ENCODE measurements around the gene MAP3K3. TPM values are rescaled to one million over a fixed set of nuclear protein-coding genes. Genes with fewer than 3 reads are reported as not detected.

Gene MAP3K3
- total and polyA plus RNA-seq, 10 of the 15 experiments (the other 5 are each of a cell fraction or from before 2014, with no cell fraction given) = 1.6 to 24.1 (median 15.0) TPM

DNA sequence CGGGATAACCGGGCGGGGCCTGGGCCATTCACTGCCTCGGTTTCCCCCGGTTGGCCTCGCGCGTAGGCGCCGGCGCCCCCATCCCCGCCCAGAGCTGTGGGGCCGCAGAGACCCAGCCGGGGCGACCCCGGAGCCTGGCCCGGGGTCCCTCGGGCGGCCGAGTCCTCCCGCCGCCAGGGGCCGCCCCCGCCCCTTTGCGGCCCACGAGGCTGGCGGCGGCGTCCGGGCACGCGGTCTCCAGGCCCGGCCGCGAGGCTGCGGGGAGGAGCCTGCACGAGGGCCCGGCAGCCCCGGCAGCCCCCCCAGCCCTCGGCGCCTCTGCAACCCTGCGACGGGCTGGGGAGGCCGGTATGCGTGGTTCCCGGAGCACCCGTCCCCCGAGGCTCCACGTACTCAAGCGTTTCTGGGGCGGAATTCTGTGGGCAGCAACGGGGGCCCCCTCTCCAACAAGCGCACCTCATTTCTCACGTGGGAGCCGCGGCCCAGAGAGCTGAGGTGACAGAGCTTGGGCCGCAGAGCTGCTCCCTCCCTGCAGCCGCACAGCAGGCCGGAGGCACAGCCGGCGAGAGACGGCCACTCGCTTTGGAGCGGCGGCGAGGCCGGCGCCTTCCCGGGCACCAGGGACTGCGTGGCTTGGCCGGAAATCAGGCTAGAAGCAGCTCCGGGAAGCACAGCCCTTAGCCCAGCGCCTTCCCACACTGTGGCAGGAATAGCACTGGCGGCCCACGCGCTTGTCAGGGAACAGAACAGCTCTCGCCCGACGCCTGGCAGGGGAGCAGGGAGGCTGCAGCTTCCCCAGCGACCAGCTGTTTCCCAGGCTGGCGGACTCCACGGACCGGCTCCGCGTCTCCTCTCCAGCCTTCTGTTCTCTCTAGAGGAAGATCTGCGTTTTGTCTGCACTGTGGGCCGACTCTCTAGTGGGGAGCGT is 78.6 kb downstream of the MAP3K3 start (continued):
- TF ChIP-seq, protein P1, sequence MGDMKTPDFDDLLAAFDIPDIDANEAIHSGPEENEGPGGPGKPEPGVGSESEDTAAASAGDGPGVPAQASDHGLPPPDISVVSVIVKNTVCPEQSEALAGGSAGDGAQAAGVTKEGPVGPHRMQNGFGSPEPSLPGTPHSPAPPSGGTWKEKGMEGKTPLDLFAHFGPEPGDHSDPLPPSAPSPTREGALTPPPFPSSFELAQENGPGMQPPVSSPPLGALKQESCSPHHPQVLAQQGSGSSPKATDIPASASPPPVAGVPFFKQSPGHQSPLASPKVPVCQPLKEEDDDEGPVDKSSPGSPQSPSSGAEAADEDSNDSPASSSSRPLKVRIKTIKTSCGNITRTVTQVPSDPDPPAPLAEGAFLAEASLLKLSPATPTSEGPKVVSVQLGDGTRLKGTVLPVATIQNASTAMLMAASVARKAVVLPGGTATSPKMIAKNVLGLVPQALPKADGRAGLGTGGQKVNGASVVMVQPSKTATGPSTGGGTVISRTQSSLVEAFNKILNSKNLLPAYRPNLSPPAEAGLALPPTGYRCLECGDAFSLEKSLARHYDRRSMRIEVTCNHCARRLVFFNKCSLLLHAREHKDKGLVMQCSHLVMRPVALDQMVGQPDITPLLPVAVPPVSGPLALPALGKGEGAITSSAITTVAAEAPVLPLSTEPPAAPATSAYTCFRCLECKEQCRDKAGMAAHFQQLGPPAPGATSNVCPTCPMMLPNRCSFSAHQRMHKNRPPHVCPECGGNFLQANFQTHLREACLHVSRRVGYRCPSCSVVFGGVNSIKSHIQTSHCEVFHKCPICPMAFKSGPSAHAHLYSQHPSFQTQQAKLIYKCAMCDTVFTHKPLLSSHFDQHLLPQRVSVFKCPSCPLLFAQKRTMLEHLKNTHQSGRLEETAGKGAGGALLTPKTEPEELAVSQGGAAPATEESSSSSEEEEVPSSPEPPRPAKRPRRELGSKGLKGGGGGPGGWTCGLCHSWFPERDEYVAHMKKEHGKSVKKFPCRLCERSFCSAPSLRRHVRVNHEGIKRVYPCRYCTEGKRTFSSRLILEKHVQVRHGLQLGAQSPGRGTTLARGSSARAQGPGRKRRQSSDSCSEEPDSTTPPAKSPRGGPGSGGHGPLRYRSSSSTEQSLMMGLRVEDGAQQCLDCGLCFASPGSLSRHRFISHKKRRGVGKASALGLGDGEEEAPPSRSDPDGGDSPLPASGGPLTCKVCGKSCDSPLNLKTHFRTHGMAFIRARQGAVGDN (IDR thresholded peaks at IDR 0.05) = peak; percentile 96
- TF ChIP-seq NR2F1 (conservative IDR thresholded peaks at IDR 0.05) (peak; percentile 53; the same call in 1 of the 2 replicates), HCFC1 (IDR thresholded peaks at IDR 0.05; ENCODE audit: low read length) (0 out of 2 replicates have a peak, but pooled peaks have one; percentile 26)

DNA sequence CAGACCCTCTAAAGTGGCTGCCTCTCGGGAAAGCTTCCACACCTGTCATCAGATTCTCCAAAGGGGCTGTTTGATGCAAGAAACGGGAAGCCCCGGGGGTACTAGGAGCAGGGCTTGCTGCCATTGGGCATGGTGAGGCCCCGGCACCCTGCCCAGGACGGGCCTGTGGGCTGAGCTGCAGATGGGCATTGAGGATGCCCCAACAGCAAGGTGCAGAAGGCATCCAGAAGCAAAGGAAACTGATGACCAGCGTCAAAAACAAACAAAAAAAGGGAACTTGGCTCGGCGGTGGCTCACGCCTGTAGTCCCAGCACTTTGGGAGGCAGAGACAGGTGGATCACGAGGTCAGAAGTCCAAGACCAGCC is 79.2 kb downstream of the MAP3K3 start:
- H3K4me2 ChIP-seq (ENCODE audit: control insufficient read depth, insufficient read depth) = peak overlapping the region; percentile 92
- ATAC-seq = no peak
- TF ChIP-seq, protein P2, sequence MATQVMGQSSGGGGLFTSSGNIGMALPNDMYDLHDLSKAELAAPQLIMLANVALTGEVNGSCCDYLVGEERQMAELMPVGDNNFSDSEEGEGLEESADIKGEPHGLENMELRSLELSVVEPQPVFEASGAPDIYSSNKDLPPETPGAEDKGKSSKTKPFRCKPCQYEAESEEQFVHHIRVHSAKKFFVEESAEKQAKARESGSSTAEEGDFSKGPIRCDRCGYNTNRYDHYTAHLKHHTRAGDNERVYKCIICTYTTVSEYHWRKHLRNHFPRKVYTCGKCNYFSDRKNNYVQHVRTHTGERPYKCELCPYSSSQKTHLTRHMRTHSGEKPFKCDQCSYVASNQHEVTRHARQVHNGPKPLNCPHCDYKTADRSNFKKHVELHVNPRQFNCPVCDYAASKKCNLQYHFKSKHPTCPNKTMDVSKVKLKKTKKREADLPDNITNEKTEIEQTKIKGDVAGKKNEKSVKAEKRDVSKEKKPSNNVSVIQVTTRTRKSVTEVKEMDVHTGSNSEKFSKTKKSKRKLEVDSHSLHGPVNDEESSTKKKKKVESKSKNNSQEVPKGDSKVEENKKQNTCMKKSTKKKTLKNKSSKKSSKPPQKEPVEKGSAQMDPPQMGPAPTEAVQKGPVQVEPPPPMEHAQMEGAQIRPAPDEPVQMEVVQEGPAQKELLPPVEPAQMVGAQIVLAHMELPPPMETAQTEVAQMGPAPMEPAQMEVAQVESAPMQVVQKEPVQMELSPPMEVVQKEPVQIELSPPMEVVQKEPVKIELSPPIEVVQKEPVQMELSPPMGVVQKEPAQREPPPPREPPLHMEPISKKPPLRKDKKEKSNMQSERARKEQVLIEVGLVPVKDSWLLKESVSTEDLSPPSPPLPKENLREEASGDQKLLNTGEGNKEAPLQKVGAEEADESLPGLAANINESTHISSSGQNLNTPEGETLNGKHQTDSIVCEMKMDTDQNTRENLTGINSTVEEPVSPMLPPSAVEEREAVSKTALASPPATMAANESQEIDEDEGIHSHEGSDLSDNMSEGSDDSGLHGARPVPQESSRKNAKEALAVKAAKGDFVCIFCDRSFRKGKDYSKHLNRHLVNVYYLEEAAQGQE (IDR thresholded peaks at IDR 0.05; ENCODE audit: low read depth, low read length) = no peak
- TF ChIP-seq SUZ12 (IDR thresholded peaks at IDR 0.05; ENCODE audit: unreplicated experiment) (no peak), CBX5 (IDR thresholded peaks at IDR 0.05; ENCODE audit: low read depth) (no peak), TCF3 (IDR thresholded peaks at IDR 0.05; ENCODE audit: borderline replicate concordance, insufficient read depth, low read depth, low read length) (no peak), TCF7 (IDR thresholded peaks at IDR 0.05; ENCODE audit: borderline replicate concordance) (no peak), STAT3 (IDR thresholded peaks at IDR 0.05; ENCODE audit: low read depth, low read length) (no peak), GABPA (IDR thresholded peaks at IDR 0.05; ENCODE audit: low read depth) (no peak)
- TF ChIP-seq, protein P3, sequence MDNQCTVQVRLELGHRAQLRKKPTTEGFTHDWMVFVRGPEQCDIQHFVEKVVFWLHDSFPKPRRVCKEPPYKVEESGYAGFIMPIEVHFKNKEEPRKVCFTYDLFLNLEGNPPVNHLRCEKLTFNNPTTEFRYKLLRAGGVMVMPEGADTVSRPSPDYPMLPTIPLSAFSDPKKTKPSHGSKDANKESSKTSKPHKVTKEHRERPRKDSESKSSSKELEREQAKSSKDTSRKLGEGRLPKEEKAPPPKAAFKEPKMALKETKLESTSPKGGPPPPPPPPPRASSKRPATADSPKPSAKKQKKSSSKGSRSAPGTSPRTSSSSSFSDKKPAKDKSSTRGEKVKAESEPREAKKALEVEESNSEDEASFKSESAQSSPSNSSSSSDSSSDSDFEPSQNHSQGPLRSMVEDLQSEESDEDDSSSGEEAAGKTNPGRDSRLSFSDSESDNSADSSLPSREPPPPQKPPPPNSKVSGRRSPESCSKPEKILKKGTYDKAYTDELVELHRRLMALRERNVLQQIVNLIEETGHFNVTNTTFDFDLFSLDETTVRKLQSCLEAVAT (IDR thresholded peaks at IDR 0.05) = 0 out of 2 replicates have a peak, but pooled peaks have one; percentile 37

More for the DNA sequence above, 79.2 kb downstream of the MAP3K3 start:
- Histone ChIP-seq H3K79me2 (ENCODE audit: control insufficient read depth, insufficient read depth, low read length) (peaks cover 63% of the 10 kb centered on the region), H3K27me3 (replicated peaks in 1 of 2; ENCODE audit: control insufficient read depth in 2 of 2, insufficient read depth in 2 of 2, low read length in 1 of 2) (no peaks in the 10 kb centered on the region), H3K4me3 (peak overlapping the region; percentile 91), H3K36me3 (ENCODE audit: control insufficient read depth in 2 of 2, insufficient read depth in 2 of 2, low read length in 1 of 2) (peaks cover 1 to 11% of the 10 kb centered on the region in 2 experiments; a peak in 3 of 4 replicates), H3K4me1 (ENCODE audit: control insufficient read depth, insufficient read depth, low read length) (peaks cover 29% of the 10 kb centered on the region), H3K27ac (ENCODE audit: control insufficient read depth, insufficient read depth) (peak overlapping the region; percentile 94), H3K9ac (ENCODE audit: control insufficient read depth, insufficient read depth, low read length) (peak overlapping the region; percentile 86), H2AFZ (ENCODE audit: control insufficient read depth, low read depth, low read length) (no peak overlapping the region), H4K20me1 (ENCODE audit: control insufficient read depth, insufficient read depth) (no peaks in the 10 kb centered on the region), H3K9me3 (replicated peaks; ENCODE audit: control insufficient read depth, insufficient read depth, low read length) (no peaks in the 10 kb centered on the region)
- in situ Hi-C loops (cut with MboI) = no loop called here
- ChIA-PET SMC1A (ENCODE audit: uncharacterized antibody, unreplicated experiment) (interaction anchor here (0.7 to 2.1 kb wide), 5 partner anchors 35 to 67 kb away, joined by 3 to 6 read pairs (median 4); no protein-coding TSS in a partner anchor), POLR2A (interaction anchor here (0.6 to 4.2 kb wide), 15 partner anchors 21 to 319 kb away, joined by 3 to 42 read pairs (median 4); partner anchors contain the start of genes CCDC47, DCAF7, DDX42 and ICAM2), CTCF (interaction anchor here (0.7 to 2.3 kb wide), 10 partner anchors 18 to 276 kb away, joined by 3 to 11 read pairs (median 4); partner anchors contain the start of genes MAP3K3 and STRADA), RAD21 (ENCODE audit: unreplicated experiment) (interaction anchor here (0.6 to 3.8 kb wide), 6 partner anchors 40 to 295 kb away, joined by 3 to 23 read pairs (median 4); partner anchors contain the start of genes CCDC47, DDX42 and STRADA)
- DNase-seq (ENCODE audit: low read depth, low spot score) = no peak
- under 1% methylated on average over 10 of the region's 10 CpGs for WGBS (ENCODE audit: insufficient coverage, insufficient replicate concordance, low lambda C conversion rate, missing lambda C conversion rate)
- BruUV-seq (replicated peaks) = no TSS peak
- intact Hi-C loops (cut with micrococcal nuclease; ENCODE audit: unreplicated experiment) = no loop called here
- no peak for FAIRE-seq

Data from GM12878 (cell line).